GM19455 (cell line): ENCODE results near the gene RAMP1.

Experiments used
- ATAC-seq: cut with Tn5 transposase; IDR thresholded peaks from one replicate; pipeline ENCODE4 v1.9.1; 2021; ENCODE audit not compliant: unreplicated experiment

Gene RAMP1

DNA sequence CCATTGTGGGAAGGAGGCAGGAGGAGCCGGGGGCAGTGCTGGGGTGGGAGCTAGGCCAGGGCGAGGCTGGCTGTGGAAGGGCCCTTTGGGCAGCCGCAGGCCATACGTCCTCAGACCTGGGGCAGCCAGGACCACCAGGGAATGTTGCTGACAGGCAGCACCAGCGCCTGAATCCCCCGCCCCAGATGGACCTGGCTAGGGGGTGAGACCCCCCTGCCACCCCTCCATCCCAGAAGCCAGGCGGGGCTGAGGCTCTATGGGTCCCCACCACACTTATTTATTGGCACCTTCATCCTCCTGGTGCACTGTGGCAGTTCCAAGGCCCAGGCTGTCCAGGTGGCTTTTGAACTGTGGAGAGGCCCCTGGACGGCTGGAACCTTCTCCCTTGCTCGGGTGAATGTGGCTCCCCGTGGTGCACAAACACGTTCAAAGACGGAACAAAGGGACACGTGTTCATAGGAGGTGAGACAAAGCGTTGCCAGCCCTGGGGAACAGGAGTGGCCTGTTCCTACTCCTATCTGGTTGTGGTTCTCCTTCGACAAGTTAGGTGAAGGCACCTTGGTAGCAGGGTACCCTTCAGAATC, 35.1 kb downstream of the RAMP1 start:
- no peak for ATAC-seq

GRCh38 chr2:237894986-237895543, 35.6 kb downstream of the RAMP1 start:
- no peak for ATAC-seq

DNA sequence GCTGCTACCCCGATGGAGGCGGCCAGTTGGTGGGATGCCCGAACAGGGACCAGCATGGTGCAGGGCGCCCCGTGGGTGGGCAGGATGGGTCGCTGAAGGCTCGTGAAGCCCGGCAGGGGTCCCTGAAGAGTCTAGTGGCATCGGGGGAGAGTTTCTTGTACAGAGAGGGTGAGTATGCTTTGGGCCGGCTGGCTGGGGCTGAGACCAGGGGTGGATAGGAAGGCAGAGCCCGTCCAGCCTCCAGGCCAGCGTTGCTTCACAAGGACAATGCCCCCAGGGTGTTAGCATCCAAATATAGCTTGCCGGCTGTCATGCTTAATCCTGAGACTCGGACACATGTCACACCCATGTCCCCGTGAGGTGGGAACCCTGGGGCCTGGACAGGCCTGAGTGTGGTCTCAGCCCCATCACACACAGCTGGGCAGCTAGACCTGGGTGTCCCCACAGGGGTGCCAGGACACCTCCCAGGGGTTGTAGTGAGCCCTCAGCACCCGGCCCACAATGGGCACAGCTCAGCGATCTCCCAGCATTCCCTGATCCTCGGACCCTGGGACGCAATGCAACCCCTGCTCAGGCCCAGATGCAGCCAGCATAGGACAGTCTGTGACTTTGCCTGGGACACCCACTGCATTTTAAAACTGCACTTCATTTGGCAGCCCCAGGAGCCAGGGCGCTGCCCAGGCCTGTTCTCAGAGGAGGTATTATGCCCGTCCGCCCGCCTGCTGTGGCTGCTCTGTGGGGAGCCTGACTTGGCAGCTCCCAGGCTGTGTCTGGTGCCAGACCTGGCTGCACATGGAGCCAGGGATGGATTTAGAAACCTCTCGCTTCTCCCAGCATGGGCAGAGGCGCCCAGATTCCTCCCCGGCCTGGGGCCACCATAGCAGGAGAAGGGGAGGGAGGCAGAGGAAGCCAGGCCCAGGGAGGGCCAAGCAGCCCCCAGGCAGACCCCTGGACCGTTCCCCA, 36.4 kb downstream of the RAMP1 start:
- no peak for ATAC-seq

- ATAC-seq = no peak
Measured at GRCh38 chr2:237896507-237896892, 37.1 kb downstream of the RAMP1 start.

GRCh38 chr2:237896956-237897355, 37.5 kb downstream of the RAMP1 start:
- no peak for ATAC-seq

GRCh38 chr2:237898057-237898414, 38.6 kb downstream of the RAMP1 start:
- peak; percentile 7 for ATAC-seq

GRCh38 chr2:237900891-237901831, 41.7 kb downstream of the RAMP1 start:
- ATAC-seq = no peak

DNA sequence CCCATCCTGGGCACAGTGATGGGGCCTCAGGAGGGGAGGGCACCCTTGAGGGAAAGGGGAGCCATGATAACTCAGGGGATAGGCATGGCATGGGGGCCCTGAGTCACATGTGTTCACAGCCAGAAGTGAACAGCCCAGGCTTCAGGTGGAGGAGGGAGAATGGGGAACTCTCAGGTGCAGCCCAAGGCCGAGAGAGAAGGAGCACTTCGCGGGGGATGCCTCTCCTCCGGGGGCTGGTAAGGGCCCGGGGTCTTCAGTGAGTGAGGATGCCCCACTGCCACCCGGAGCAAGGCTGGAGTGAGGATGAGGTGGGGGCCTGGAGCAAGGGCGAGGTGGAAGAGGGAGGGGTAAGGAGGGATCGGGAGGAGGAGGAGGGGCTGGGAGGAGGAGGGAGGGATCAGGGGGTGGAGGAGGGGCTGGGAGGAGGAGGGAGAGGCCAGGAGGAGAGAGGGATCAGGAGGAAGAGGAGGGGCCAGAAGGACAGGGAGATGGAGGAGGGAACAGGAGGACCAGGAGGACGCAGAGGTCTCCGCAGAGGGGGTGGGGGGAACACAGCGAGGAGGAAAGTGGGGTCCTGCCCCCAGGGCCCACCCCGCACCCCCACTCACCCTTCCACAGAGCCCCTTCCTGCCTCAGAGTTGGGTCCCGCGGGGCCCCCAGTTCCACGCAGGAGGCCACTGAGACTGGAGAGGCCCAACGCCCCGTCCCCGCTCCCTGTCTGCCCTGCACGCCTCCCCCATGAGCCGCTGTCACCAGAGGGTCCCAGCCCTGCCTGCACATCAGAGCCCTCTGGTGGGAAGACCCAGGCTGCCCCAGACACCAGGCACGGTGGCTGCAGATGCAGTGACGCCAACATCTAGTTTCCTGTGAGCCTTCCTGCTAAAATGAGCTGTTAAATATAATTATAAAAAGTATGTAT, 42.8 kb downstream of the RAMP1 start:
- no peak for ATAC-seq

GRCh38 chr2:237904831-237905599, 45.6 kb downstream of the RAMP1 start:
- no peak for ATAC-seq

DNA sequence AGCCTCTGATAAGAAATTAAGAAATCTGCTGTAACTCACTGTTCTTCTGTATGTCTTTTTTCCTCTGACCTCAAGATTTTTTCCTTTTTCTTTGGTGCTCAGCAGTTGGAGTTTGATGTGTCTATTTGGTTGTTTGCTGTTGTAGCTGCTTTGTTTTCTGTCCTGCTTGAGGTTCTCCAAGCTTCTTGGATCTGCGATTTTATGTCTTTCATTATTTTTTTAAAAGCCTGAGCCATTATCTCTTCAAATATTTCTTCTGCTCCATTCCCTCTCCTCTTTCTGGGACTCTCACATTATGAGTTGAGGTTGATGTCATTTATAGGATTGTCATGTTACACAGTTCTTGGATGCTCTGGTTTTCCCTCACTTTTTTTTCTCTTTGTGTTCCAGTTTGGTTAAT, 47.7 kb downstream of the RAMP1 start:
- ATAC-seq = no peak

- ATAC-seq = no peak
Measured at GRCh38 chr2:237909075-237909695, 49.8 kb downstream of the RAMP1 start.

GRCh38 chr2:237909801-237910475, 50.5 kb downstream of the RAMP1 start:
- no peak for ATAC-seq

DNA sequence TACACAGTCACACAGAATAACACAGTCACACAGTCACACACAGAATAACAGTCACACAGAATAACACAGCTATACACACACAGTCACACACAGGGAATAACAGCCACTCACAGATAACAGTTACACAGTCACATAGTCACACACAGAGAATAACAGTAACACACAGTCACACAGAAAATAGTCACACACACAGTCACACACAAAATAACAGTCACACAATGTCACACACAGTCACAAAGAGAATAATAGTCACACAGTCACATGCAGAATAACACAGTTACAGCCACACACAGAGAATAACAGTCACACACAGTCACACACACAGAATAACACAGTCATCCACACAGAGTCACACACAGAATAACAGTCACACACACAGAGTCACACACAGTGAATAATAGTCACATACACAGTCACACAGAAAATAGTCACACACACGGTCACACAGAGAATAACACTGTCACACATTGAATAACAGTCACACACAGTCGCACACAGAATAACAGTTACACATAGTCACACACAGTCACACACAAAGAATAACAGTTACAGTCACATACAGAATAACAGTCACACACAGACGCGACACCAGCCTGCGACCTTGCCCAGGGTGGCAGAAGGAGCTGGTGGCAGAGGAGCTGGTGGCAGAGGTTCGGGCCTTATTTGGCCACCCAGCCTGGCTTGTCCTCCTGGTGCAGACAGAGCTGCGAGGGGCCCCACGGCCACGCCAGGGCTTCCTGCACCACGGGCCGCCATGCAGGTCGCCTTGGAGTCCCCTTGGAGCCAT, 51.3 kb downstream of the RAMP1 start:
- ATAC-seq = no peak

- ATAC-seq = no peak
Measured at GRCh38 chr2:237911363-237912017, 52.1 kb downstream of the RAMP1 start.

- ATAC-seq = no peak
Measured at GRCh38 chr2:237912271-237913192, 53.1 kb downstream of the RAMP1 start.
